SK-N-SH (cell line): Measurements from ENCODE around the gene AK6. TPM values are rescaled to one million over a fixed set of nuclear protein-coding genes. Genes with fewer than 3 reads are reported as not detected.

Experiments used
- CTCF ChIA-PET: fragments of 300-600, 350-600 bp; formaldehyde crosslinking; extraction: SDS; loops from one replicate; lab custom pipeline; 2021; lab: Yijun Ruan, JAX
- POLR2A ChIA-PET: fragments of 350-600 bp; sonication (Branson Sonifier 250); formaldehyde crosslinking; extraction: SDS; loops from one replicate; lab custom pipeline; 2020; ENCODE audit warnings: antibody characterized with exemption, inconsistent platforms; lab: Yijun Ruan, JAX
- DNase-seq: peaks from one replicate; pipeline ENCODE4 v3.0.0; 2012
- H2AFZ ChIP-seq: fragments of 200-600 bp; sonication (generic); 2 replicates; pipeline ENCODE4 v1.8.1; 2016; ENCODE audit warnings: antibody characterized with exemption, mild to moderate bottlenecking, low read depth
- H3F3A ChIP-seq: fragments of 200-600 bp; sonication (generic); replicated peaks from 2 replicates; pipeline ENCODE3; 2016; ENCODE audit warnings: antibody characterized with exemption, mild to moderate bottlenecking; ENCODE audit not compliant: insufficient read depth
- H3K27ac ChIP-seq, 2 experiments: fragments of 200-500 bp in 1 of 2; fragments of 200-600 bp in 1 of 2; sonication (Bioruptor generic) in 1 of 2; sonication (generic), shearing (Covaris generic) in 1 of 2; 2 replicates each; pipeline versions ENCODE4 v1.5.1 to v1.6.1; 2014 to 2016; ENCODE audit warnings: low read depth in 2 of 2, inconsistent platforms in 1 of 2, low read length in 1 of 2, mild to moderate bottlenecking in 1 of 2, mixed read lengths in 1 of 2
- H3K27me3 ChIP-seq: fragments of 200-600 bp; sonication (generic), shearing (Covaris generic); 2 replicates; pipeline ENCODE4 v1.6.1; 2016; ENCODE audit warnings: mixed run types; ENCODE audit not compliant: insufficient read depth
- H3K36me3 ChIP-seq, 2 experiments: fragments of 200-500 bp in 1 of 2; fragments of 200-600 bp in 1 of 2; sonication (Bioruptor generic) in 1 of 2; sonication (generic) in 1 of 2; replicated peaks in 1 of 2; 2 replicates each; pipeline versions ENCODE3 to v1.5.1; 2014 to 2016; ENCODE audit warnings: low read length in 1 of 2, mild to moderate bottlenecking in 1 of 2; ENCODE audit not compliant: insufficient read depth in 2 of 2, control insufficient read depth in 1 of 2
- H3K4me1 ChIP-seq, 2 experiments: fragments of 200-500 bp in 1 of 2; fragments of 200-600 bp in 1 of 2; sonication (Bioruptor generic) in 1 of 2; sonication (generic), shearing (Covaris generic) in 1 of 2; 2 replicates each; pipeline versions ENCODE4 v1.5.1 to v1.6.1; 2014 to 2016; ENCODE audit warnings: low read depth in 1 of 2, low read length in 1 of 2, mixed run types in 1 of 2; ENCODE audit not compliant: insufficient read depth in 2 of 2, control insufficient read depth in 1 of 2
- H3K4me2 ChIP-seq: fragments of 200-600 bp; sonication (generic), shearing (Covaris generic); 2 replicates; pipeline ENCODE4 v1.6.1; 2017; ENCODE audit warnings: mixed run types
- H3K4me3 ChIP-seq, 2 experiments: fragments of 200-500 bp in 1 of 2; fragments of 200-600 bp in 1 of 2; sonication (Bioruptor generic) in 1 of 2; sonication (generic), shearing (Covaris generic) in 1 of 2; 2 replicates each; pipeline versions ENCODE4 v1.5.1 to v1.8.1; 2014 to 2016; ENCODE audit warnings: low read depth in 2 of 2, inconsistent platforms in 1 of 2, low read length in 1 of 2, mild to moderate bottlenecking in 1 of 2, mixed read lengths in 1 of 2, moderate library complexity in 1 of 2
- H3K79me2 ChIP-seq: fragments of 200-600 bp; sonication (generic); 2 replicates; pipeline ENCODE4 v1.8.1; 2017; ENCODE audit warnings: mild to moderate bottlenecking; ENCODE audit not compliant: insufficient read depth
- H3K9ac ChIP-seq: fragments of 200-600 bp; sonication (generic); 2 replicates; pipeline ENCODE4 v1.6.1; 2017; ENCODE audit warnings: mixed run types
- H3K9me2 ChIP-seq: fragments of 200-600 bp; sonication (generic); 2 replicates; pipeline ENCODE4 v1.6.1; 2017; ENCODE audit warnings: mixed run types
- H3K9me3 ChIP-seq: fragments of 200-600 bp; sonication (generic); 2 replicates; pipeline ENCODE4 v1.6.1; 2017; ENCODE audit warnings: mixed run types, mild to moderate bottlenecking, moderate library complexity
- H4K20me1 ChIP-seq: fragments of 200-600 bp; sonication (generic); 2 replicates; pipeline ENCODE4 v1.6.1; 2017; ENCODE audit warnings: mild to moderate bottlenecking, mixed run types; ENCODE audit not compliant: insufficient read depth
- CHD2 ChIP-seq: fragments of 150-350 bp; IDR thresholded peaks from 2 replicates; pipeline ENCODE4 v1.6.1; 2018; ENCODE audit warnings: low read length; ENCODE audit not compliant: partially characterized antibody
- FOSL2 ChIP-seq: IDR thresholded peaks from 2 replicates; pipeline ENCODE4 v1.4.0; 2012; ENCODE audit warnings: low read depth, mild to moderate bottlenecking, moderate library complexity, borderline replicate concordance
- FOXJ3 ChIP-seq: sonication (generic); formaldehyde crosslinking; IDR thresholded peaks from 2 replicates; pipeline ENCODE4 v1.5.1; 2020; ENCODE audit warnings: mild to moderate bottlenecking, missing genetic modification reagents
- GABPA ChIP-seq: IDR thresholded peaks from 2 replicates; pipeline ENCODE4 v1.4.0; 2012; ENCODE audit warnings: low read depth, mild to moderate bottlenecking
- GATA2 ChIP-seq: sonication (generic); formaldehyde crosslinking; IDR thresholded peaks from 2 replicates; pipeline ENCODE4 v1.5.0; 2020; ENCODE audit warnings: mild to moderate bottlenecking, missing genetic modification reagents
- JUND ChIP-seq: IDR thresholded peaks from 2 replicates; pipeline ENCODE4 v1.4.0; 2012
- MEF2A ChIP-seq: IDR thresholded peaks from 2 replicates; pipeline ENCODE4 v1.4.0; 2012; ENCODE audit warnings: low read depth, borderline replicate concordance
- MXI1 ChIP-seq: IDR thresholded peaks from 2 replicates; pipeline ENCODE4 v1.6.1; 2012; ENCODE audit warnings: mild to moderate bottlenecking, low read depth, low read length, improper control_type of control experiment
- NFIC ChIP-seq: IDR thresholded peaks from 2 replicates; pipeline ENCODE4 v1.4.0; 2012; ENCODE audit warnings: borderline replicate concordance
- PBX3 ChIP-seq: IDR thresholded peaks from 2 replicates; pipeline ENCODE4; 2012
- RAD21 ChIP-seq: IDR thresholded peaks from 2 replicates; pipeline ENCODE4 v1.6.1; 2012; ENCODE audit warnings: mild to moderate bottlenecking, low read length
- RCOR1 ChIP-seq: fragments of 150-350 bp; IDR thresholded peaks from 2 replicates; pipeline ENCODE4 v1.6.1; 2017; ENCODE audit warnings: antibody characterized with exemption, low read length
- RXRA ChIP-seq: IDR thresholded peaks from 2 replicates; pipeline ENCODE4 v1.4.0; 2012; ENCODE audit warnings: low read depth, mild to moderate bottlenecking, borderline replicate concordance
- TAF1 ChIP-seq: IDR thresholded peaks from 2 replicates; pipeline ENCODE4 v1.6.1; 2012; ENCODE audit warnings: low read depth, mild to moderate bottlenecking, low read length, moderate library complexity, borderline replicate concordance
- WGBS: methylation state at CpG from one replicate; pipeline ENCODE4 v1.1.6; 2017; ENCODE audit warnings: low lambda C conversion rate; 5-methylcytosine and 5-hydroxymethylcytosine counted together
- polyA plus RNA-seq, 3 experiments: library from polyadenylated mRNA; depleted of rRNA; stranded (reverse); fragments of >200 nt; gene quantifications; 2 replicates each; pipeline ENCODE4 v1.2.3, GENCODE V29; 2012
- TF ChIP-seq, protein P1 (sequence below): IDR thresholded peaks from 2 replicates; pipeline ENCODE4 v1.4.0; 2012; ENCODE audit warnings: low read depth, borderline replicate concordance
- TF ChIP-seq, protein P2 (sequence below): IDR thresholded peaks from 2 replicates; pipeline ENCODE4 v1.4.0; 2012; ENCODE audit warnings: low read depth
- TF ChIP-seq, protein P3 (sequence below): IDR thresholded peaks from 2 replicates; pipeline ENCODE4 v1.4.0; 2012; ENCODE audit warnings: low read depth, borderline replicate concordance
- TF ChIP-seq, protein P4 (sequence below): fragments of 200-600 bp; sonication (generic); IDR thresholded peaks from 2 replicates; pipeline ENCODE4 v1.6.1; 2017; ENCODE audit warnings: antibody characterized with exemption, mild to moderate bottlenecking, moderate library complexity

The AK6 gene
- polyA plus RNA-seq, 1 of the 3 experiments (the other 2 are of a cell fraction): 12.9 TPM

DNA sequence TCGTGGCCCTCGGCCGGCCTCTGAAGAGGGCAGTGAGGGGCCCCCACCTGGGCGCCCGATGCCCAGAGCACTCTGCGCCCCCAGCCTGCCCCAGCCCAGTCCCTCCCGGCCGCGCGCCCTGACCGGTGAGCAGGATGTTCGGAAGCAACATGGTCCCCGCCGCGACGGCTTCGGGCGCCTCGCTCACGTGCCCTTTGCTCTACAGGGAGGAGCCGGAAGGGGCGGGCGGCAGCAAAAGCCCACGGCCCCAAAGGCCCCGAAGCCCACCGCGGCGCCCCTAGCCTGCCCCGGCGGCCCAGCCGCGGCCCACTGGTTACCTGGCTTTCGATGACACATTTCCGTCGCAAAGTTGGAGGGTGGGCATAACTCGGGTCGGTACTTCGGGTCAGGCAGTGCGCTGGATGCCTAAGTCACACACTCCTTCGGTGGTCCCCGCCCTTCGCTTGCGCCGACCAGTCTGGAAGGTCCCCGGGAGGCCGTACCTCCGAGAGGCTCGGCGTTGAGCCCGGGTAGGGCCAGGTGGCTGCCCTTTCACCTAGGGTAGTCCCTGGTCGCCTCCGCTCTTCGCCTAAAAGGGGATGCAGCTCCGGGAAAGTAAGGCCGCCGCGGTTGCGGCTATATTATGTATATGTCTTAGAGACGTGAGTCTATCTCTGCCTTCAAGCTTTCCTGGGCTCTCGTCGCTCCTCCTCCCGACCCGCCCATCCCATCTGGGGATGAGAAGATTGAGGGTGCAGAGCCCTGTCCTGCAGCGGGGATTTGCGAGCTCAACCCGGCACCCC, at the start of gene AK6, which contains the start of the genes RAD17 and TAF9 (continued):
- TF ChIP-seq FOXJ3 (CRISPR knock-in tag) (no peak), GATA2 (CRISPR knock-in tag) (no peak), JUND (no peak), PBX3 (no peak; the same call in none of the 2 replicates), RXRA (no peak), NFIC (no peak), TAF1 (peak; percentile 73; the same call in 1 of the 2 replicates)
- TF ChIP-seq, protein P1, sequence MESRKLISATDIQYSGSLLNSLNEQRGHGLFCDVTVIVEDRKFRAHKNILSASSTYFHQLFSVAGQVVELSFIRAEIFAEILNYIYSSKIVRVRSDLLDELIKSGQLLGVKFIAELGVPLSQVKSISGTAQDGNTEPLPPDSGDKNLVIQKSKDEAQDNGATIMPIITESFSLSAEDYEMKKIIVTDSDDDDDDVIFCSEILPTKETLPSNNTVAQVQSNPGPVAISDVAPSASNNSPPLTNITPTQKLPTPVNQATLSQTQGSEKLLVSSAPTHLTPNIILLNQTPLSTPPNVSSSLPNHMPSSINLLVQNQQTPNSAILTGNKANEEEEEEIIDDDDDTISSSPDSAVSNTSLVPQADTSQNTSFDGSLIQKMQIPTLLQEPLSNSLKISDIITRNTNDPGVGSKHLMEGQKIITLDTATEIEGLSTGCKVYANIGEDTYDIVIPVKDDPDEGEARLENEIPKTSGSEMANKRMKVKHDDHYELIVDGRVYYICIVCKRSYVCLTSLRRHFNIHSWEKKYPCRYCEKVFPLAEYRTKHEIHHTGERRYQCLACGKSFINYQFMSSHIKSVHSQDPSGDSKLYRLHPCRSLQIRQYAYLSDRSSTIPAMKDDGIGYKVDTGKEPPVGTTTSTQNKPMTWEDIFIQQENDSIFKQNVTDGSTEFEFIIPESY: peak; percentile 36; the same call in 1 of the 2 replicates
- TF ChIP-seq, protein P2, sequence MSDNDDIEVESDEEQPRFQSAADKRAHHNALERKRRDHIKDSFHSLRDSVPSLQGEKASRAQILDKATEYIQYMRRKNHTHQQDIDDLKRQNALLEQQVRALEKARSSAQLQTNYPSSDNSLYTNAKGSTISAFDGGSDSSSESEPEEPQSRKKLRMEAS: peak; percentile 93

- WGBS: 93% methylated on average over 3 of the region's 3 CpGs
- no peaks in the 10 kb centered on the region for H3F3A ChIP-seq
- H3K36me3 ChIP-seq: peaks cover 16 to 22% of the 10 kb centered on the region in 2 experiments
- no peaks in the 10 kb centered on the region for H4K20me1 ChIP-seq
- no peaks in the 10 kb centered on the region for H3K27me3 ChIP-seq
- H3K9me2 ChIP-seq: no peaks in the 10 kb centered on the region; the same call in 1 of the 2 replicates
- no peak overlapping the region for H3K4me2 ChIP-seq
- TF ChIP-seq, protein P3, sequence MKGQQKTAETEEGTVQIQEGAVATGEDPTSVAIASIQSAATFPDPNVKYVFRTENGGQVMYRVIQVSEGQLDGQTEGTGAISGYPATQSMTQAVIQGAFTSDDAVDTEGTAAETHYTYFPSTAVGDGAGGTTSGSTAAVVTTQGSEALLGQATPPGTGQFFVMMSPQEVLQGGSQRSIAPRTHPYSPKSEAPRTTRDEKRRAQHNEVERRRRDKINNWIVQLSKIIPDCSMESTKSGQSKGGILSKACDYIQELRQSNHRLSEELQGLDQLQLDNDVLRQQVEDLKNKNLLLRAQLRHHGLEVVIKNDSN: no peak
- TF ChIP-seq RCOR1 (no peak), PBX3 (no peak), RXRA (no peak), MEF2A (no peak), RAD21 (no peak), CHD2 (no peak), GATA2 (CRISPR knock-in tag) (no peak), MXI1 (no peak), FOSL2 (no peak), GABPA (no peak)
- TF ChIP-seq, protein P4, sequence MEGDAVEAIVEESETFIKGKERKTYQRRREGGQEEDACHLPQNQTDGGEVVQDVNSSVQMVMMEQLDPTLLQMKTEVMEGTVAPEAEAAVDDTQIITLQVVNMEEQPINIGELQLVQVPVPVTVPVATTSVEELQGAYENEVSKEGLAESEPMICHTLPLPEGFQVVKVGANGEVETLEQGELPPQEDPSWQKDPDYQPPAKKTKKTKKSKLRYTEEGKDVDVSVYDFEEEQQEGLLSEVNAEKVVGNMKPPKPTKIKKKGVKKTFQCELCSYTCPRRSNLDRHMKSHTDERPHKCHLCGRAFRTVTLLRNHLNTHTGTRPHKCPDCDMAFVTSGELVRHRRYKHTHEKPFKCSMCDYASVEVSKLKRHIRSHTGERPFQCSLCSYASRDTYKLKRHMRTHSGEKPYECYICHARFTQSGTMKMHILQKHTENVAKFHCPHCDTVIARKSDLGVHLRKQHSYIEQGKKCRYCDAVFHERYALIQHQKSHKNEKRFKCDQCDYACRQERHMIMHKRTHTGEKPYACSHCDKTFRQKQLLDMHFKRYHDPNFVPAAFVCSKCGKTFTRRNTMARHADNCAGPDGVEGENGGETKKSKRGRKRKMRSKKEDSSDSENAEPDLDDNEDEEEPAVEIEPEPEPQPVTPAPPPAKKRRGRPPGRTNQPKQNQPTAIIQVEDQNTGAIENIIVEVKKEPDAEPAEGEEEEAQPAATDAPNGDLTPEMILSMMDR: no peak
- no peak for DNase-seq
- no peaks in the 10 kb centered on the region for H3K79me2 ChIP-seq
- no peak overlapping the region for H3K4me3 ChIP-seq
- POLR2A ChIA-PET: no interaction called here
- H3K9me3 ChIP-seq: no peaks in the 10 kb centered on the region
- no peak overlapping the region for H3K27ac ChIP-seq
- H3K9ac ChIP-seq: no peak overlapping the region
- no peak overlapping the region for H2AFZ ChIP-seq
- H3K4me1 ChIP-seq: no peaks in the 10 kb centered on the region
- CTCF ChIA-PET: no interaction called here
These were observed 49.2 kb upstream of the AK6 start for GRCh38 chr5:69418554-69418953.
